Motor neuron (in vitro differentiated cells): Measurements from ENCODE around the gene BICDL1. TPM values are rescaled to one million over a fixed set of nuclear protein-coding genes. Genes with fewer than 3 reads are reported as not detected.
"Not testable (repeated sequence)": the region's sequence is repeated elsewhere in the genome, so short reads cannot be mapped to it uniquely, and the experiment has no call there.

Source experiments
- ATAC-seq, 8 experiments: fragments of 200-7000 bp; cut with Tn5 transposase; replicated peaks in 6 of 8; 2 replicates each; pipeline ENCODE4 v1.8.0; 2021; ENCODE audit warnings: mild to moderate bottlenecking in 8 of 8, moderate library complexity in 8 of 8
- H3K27ac ChIP-seq, 2 donors: fragments of 250-450 bp; sonication (Bioruptor Pico); 2 replicates each; pipeline ENCODE4 v1.9.0; 2021; ENCODE audit warnings: antibody characterized with exemption in 2 of 2, mild to moderate bottlenecking in 2 of 2, moderate library complexity in 1 of 2
- H3K4me1 ChIP-seq, 2 donors: fragments of 250-450 bp; sonication (Bioruptor Pico); replicated peaks in 1 of 2; 2 replicates each; pipeline ENCODE4 v1.6.1; 2021; ENCODE audit warnings: antibody characterized with exemption in 2 of 2, mild to moderate bottlenecking in 2 of 2, moderate library complexity in 1 of 2
- H3K4me3 ChIP-seq, 5 donors: fragments of 250-450 bp; sonication (Bioruptor Pico); 2 replicates each; pipeline ENCODE4 v1.9.0; 2021; ENCODE audit warnings: antibody characterized with exemption in 5 of 5, mild to moderate bottlenecking in 5 of 5, moderate library complexity in 4 of 5
- WGBS, 10 experiments: fragments of 450-650 bp; shearing (Covaris generic); methylation state at CpG; one replicate each; pipeline ENCODE4 v1.0.0; 2022; 5-methylcytosine and 5-hydroxymethylcytosine counted together
- in situ Hi-C, 9 experiments: fragments of 400-800 bp; cut with MboI; loops; one replicate each; pipeline ENCODE4 v1.15.0; 2021; ENCODE audit warnings: low sequenced_read_pairs in 9 of 9, low pct_unique_long_range_greater_than_20kb in 2 of 9; ENCODE audit not compliant: unreplicated experiment in 9 of 9
- total RNA-seq, 8 experiments: library from RNA; unstranded; fragments of 300-600 nt; gene quantifications; 2 replicates each; pipeline versions ENCODE4 v1.2.3 to v1.2.4, GENCODE V29; 2022

Gene BICDL1
- 10 to 100 TPM in 5 of 8 experiments, 1 to 10 TPM in 3; 1.6 to 31.3 (median 13.4) TPM for total RNA-seq

DNA sequence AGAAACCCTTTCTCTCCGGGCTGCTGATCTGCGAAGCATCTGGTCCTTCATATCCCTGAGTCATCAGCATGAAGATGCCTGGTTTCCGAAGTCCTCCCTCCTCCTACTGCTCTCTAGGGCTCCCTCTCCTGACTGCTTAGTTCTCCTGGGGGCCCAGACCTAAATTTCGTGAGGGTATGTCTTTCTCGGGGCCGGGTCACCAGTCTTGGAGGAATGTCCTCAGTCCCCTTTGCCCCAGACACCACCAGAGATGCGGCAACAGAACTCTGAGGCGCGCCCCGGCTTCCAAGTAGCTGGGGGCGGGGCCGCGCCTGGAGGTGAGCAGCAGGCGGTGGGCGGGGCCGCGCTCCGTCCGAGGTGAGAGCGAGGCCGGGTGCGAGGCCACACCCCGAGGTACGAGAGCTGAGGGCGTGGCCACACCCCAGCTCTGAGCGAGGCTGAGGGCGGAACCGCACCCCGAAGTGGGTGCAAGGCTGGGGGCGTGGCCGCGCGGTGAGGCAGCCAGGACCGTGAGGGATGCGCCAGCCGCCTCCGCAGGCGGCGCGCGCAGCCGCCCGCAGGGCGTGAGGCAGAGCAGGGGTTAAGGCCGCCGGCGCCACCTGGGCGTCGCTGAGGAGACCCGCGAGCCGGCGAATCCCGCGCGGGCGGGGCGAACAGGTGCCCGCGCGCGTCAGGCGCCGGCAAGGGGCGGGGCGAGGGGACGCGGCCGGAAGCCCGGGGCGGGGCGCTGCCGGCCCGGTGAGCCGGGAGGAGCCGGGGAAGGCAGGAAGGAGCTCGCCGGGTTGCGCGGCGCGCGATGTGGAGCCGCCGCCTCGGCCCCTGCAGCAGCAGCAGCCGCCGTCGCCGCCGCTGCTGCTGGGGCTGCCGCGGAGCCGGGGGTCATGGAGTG lies at the start of gene BICDL1:
BICDL1 (plus strand) TSS at position 765 of the 889 bp plus-strand sequence. CDS start 633 bp downstream, outside the sequence.
- WGBS, 10 experiments = 0 to 11% (median 0%) methylated on average over 1 to 20 of the region's 94 CpGs; no CpG with 5 or more reads in 3 of the 10 experiments
- in situ Hi-C loops = loop anchor here in 1 of 9 experiments (25.0 kb wide), 1 partner anchor 99 kb away; no protein-coding TSS in a partner anchor
- Histone ChIP-seq H3K4me3 (peak within 1 kb of the TSS; percentile 53 to 97 (median 80)), H3K27ac (peak within 1 kb of the TSS; percentile 90 to 92), H3K4me1 (peaks cover 7 to 13% of the 10 kb centered on the region in 2 donors)
- peak; percentile 63 to 86 (median 82) for ATAC-seq

DNA sequence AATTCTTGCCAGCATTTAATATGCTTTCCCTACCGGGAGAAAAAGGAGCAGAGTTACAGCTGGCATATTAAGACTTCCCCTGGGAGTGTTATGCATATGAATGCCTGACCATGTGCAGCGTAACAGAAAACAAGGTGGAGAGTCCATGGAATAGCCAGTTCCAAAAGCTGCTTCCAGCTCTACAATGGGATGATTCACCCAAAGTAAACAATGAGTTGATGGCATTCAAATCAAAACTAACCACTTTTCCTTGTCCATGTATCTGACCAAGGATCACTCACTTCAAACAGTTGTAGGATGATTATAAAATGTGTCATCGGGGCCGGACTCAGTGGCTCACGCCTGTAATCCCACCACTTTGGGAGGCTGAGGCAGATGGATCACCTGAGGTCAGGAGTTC lies 48.1 kb upstream of the BICDL1 start:
- WGBS, 10 experiments = 0 to 80% (median 5%) methylated on average over 1 to 4 of the region's 5 CpGs; no CpG with 5 or more reads in 2 of the 10 experiments
- peak; percentile 80 to 93 (median 90) for ATAC-seq
- Histone ChIP-seq H3K4me3 (no peak overlapping the region), H3K4me1 (peaks cover 8 to 9% of the 10 kb centered on the region in 2 donors), H3K27ac (no peak overlapping the region)
- in situ Hi-C loops = no loop called here

- Histone ChIP-seq H3K4me1 (peaks cover 8 to 9% of the 10 kb centered on the region in 2 donors), H3K4me3 (no peak overlapping the region), H3K27ac (no peak overlapping the region)
- in situ Hi-C loops = no loop called here
- ATAC-seq = no peak
- 33 to 100% (median 60%) methylated on average over 1 to 3 of the region's 7 CpGs; no CpG with 5 or more reads in 2 of the 10 experiments for WGBS, 10 experiments
Observed at GRCh38 chr12:119942386-119942785, 46.6 kb upstream of the BICDL1 start.

- in situ Hi-C loops = no loop called here
- no peak for ATAC-seq
- no peak overlapping the region for H3K27ac ChIP-seq
- WGBS, 10 experiments = 63 to 100% (median 82%) methylated on average over 1 to 5 of the region's 6 CpGs; no CpG with 5 or more reads in 4 of the 10 experiments
- peaks cover 0 to under 1% of the 10 kb centered on the region in 2 donors for H3K4me1 ChIP-seq
- no peak overlapping the region for H3K4me3 ChIP-seq
Observed at GRCh38 chr12:119946213-119946612, 42.8 kb upstream of the BICDL1 start.

DNA sequence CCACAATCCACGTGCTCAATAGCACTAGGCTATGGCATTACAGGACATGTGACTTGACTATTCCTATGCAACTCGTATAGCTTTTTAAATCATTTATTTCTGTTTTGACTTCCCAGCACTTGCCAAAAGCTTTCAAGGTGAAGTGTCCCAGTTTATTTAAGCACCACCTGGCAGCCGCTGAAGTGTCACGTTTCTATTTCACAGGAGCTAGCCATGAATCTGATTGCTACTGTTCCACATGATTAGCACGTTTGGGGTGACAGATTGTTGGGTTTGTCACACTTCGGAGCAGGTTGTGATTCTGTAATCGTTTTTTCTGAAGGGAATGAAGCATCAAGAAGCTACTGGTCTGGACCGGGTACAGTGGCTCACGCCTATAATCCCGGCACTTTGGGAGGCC lies 39.9 kb upstream of the BICDL1 start:
- H3K4me1 ChIP-seq = no peaks in the 10 kb centered on the region
- in situ Hi-C loops = no loop called here
- H3K4me3 ChIP-seq = no peak overlapping the region
- ATAC-seq = no peak
- no peak overlapping the region for H3K27ac ChIP-seq
- WGBS, 10 experiments = 19 to 88% (median 80%) methylated on average over 1 to 10 of the region's 10 CpGs; no CpG with 5 or more reads in 1 of the 10 experiments

DNA sequence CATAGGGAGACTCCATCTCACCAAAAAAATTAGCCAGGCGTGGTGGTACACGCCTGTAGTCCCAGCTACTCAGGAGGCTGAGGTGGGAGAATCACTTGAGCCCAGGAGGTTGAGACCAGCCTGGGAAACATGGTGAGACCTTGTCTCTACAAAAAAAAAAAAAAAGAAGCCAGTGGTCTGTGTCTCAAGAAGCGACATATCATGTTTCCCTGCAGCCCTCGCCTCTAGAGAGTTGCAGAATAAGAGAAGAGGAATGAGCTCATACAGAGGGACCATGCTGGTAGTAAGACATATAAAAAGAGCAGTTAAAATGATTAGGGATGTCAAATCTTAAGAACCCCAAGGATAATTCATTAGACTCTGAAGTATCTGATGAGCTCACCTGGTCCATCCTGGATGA lies 39.4 kb upstream of the BICDL1 start:
- H3K4me1 ChIP-seq = no peaks in the 10 kb centered on the region
- H3K4me3 ChIP-seq = no peak overlapping the region
- no peak for ATAC-seq
- no peak overlapping the region for H3K27ac ChIP-seq
- in situ Hi-C loops = no loop called here
- WGBS, 10 experiments = 13 to 83% (median 68%) methylated on average over 2 to 4 of the region's 4 CpGs; no CpG with 5 or more reads in 6 of the 10 experiments

DNA sequence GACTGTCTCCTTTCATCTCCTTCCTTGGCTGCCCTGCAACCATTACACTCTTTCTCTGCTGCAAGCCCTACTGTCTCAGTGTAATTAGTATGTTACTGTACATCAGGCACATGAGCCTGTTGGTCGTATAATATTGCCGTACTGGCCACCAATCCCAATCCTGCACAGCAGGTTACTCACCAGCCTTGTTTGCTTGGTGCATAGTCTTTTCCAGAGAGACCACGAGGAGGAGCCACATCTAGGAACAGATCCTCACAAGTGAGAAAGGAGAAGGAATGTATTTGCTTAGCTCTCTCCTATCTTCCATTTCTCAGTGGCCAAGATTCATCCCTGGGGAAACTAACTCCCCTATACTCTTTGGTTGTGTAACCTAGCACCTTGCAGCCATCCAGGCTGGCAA lies 33.0 kb upstream of the BICDL1 start:
- WGBS, 10 experiments = 29 to 100% (median 53%) methylated on average over 1 to 3 of the region's 3 CpGs; no CpG with 5 or more reads in 4 of the 10 experiments
- Histone ChIP-seq H3K4me3 (no peak overlapping the region), H3K27ac (no peak overlapping the region), H3K4me1 (no peaks in the 10 kb centered on the region)
- peak in 1 of 8 experiments; percentile 35 for ATAC-seq
- in situ Hi-C loops = no loop called here

DNA sequence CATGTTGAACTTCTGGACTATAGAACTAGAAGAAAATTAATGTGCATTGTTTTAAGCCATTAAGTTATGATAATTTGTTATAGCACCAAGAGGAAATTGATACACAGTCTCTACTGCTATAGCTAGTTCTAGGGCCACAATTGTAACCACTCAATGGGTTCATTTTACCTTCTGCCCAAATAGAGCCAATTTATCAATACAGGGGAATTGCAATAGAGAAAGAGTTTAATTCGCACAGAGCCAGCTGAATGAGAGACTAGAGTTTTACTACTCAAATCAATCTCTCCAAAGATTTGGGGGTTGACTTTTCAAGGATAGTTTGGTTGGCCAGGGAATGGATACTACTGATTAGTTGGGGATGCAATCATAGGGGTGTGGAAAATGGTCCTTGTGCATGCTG lies 31.9 kb upstream of the BICDL1 start:
- no peak for ATAC-seq
- Histone ChIP-seq H3K4me1 (no peaks in the 10 kb centered on the region), H3K4me3 (no peak overlapping the region), H3K27ac (no peak overlapping the region)
- in situ Hi-C loops = no loop called here
- 29 to 100% (median 100%) methylated on average over 1 of the region's 1 CpG; no CpG with 5 or more reads in 5 of the 10 experiments for WGBS, 10 experiments

- no peak overlapping the region for H3K27ac ChIP-seq
- no peak for ATAC-seq
- no peaks in the 10 kb centered on the region for H3K4me1 ChIP-seq
- no peak overlapping the region for H3K4me3 ChIP-seq
- in situ Hi-C loops = no loop called here
- 13 to 92% (median 80%) methylated on average over 1 to 2 of the region's 2 CpGs; no CpG with 5 or more reads in 1 of the 10 experiments for WGBS, 10 experiments
Observed at GRCh38 chr12:119959435-119959834, 29.6 kb upstream of the BICDL1 start.

DNA sequence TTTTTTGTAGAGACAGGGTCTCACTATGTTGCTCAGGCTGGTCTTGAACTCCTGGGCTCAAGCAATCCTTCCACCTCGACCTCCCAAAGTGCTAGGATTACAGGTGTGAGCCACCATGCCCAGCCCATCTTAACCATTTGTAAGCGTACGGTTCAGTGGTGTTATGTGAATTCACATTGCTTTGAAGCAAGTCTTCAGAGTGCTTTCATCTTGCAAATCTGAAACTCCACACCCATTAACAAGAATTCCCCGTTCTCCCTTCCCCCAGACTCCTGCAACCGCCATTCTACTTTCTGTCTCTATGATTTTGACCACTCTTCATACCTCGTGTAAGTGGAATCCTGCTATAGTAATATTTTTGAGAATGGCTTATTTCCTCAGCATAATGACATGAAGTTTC lies 24.9 kb upstream of the BICDL1 start:
- in situ Hi-C loops = no loop called here
- H3K4me3 ChIP-seq = no peak overlapping the region
- no peak overlapping the region for H3K27ac ChIP-seq
- no peak for ATAC-seq
- no peaks in the 10 kb centered on the region for H3K4me1 ChIP-seq
- WGBS, 10 experiments = 0 to 80% (median 70%) methylated on average over 1 to 4 of the region's 6 CpGs; no CpG with 5 or more reads in 3 of the 10 experiments

- Histone ChIP-seq H3K4me3 (no peak overlapping the region), H3K4me1 (no peaks in the 10 kb centered on the region), H3K27ac (no peak overlapping the region)
- no peak for ATAC-seq
- WGBS, 10 experiments = 33 to 100% (median 90%) methylated on average over 1 to 5 of the region's 6 CpGs; no CpG with 5 or more reads in 1 of the 10 experiments
- in situ Hi-C loops = no loop called here
Observed at GRCh38 chr12:119964929-119965328, 24.1 kb upstream of the BICDL1 start.

GRCh38 chr12:119980242-119980641 lies 8.8 kb upstream of the BICDL1 start:
- no peaks in the 10 kb centered on the region for H3K4me1 ChIP-seq
- in situ Hi-C loops = loop anchor here in 1 of 9 experiments (25.0 kb wide), 1 partner anchor 107 kb away; no protein-coding TSS in a partner anchor
- ATAC-seq = no peak
- 0 to 83% (median 58%) methylated on average over 1 of the region's 1 CpG for WGBS, 10 experiments
- H3K27ac ChIP-seq = no peak overlapping the region
- H3K4me3 ChIP-seq = no peak overlapping the region

- not testable (repeated sequence) for H3K4me1 ChIP-seq, ATAC-seq, H3K4me3 ChIP-seq, H3K27ac ChIP-seq
- in situ Hi-C loops = loop anchor here in 1 of 9 experiments (25.0 kb wide), 1 partner anchor 107 kb away; no protein-coding TSS in a partner anchor
- 20 to 88% (median 73%) methylated on average over 1 to 5 of the region's 8 CpGs; no CpG with 5 or more reads in 2 of the 10 experiments for WGBS, 10 experiments
Observed at GRCh38 chr12:119980702-119981101, 8.3 kb upstream of the BICDL1 start.
